HL-60/S4 treated with retinoic acid at 250 ng/mL for 4 days and 3 days (cell line): ENCODE results near the gene EXO1.

Experiments
- in situ Hi-C: fragments of 300-500 bp; cut with MboI; formaldehyde crosslinking; loops from 2 replicates; pipeline ENCODE4 v1.7.0; 2022; ENCODE audit warnings: low sequenced_read_pairs

The EXO1 gene

GRCh38 chr1:241883159-241883558 is 35.2 kb downstream of the EXO1 start:
- in situ Hi-C loops = no loop called here

DNA sequence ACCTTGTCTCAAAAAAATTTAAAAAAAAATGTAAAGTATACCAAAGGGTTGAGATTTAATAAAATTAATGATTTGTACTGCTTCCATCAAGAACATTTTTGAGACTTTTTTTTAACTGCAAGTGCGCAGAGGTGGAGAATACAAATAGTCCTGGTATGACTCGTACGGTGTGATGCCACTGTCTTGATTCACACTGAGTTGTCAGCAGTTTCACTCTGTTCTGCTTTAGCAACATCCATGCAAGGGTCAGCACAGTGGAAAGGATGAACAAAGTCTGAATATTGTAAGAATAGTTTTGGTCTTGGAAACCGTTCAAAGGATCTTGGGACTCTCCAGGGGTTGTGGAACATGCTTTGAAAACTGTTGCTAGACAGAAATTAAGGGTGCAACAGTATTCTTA is 40.2 kb downstream of the EXO1 start:
- in situ Hi-C loops = no loop called here

DNA sequence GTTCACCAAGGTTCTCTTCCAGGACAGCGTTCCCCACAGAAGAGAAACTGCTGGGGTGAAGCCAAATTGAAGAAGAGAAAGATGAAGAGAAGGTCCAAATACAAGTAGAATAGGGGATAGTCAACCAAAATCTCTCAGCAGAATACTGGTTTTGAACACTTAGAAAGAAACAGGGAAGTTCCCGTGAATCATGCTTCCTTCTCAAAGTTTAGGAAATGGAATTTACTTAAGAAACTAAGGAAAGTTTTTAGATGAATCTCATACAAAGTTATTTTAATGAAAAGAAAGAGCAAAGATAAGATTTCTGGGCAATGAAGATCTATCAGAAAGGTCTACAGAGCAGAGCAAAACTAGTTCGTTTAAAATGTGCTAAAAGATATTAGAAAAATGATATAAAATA is 43.3 kb downstream of the EXO1 start:
- in situ Hi-C loops = no loop called here

GRCh38 chr1:241894016-241894415 is 46.0 kb downstream of the EXO1 start:
- in situ Hi-C loops = no loop called here

DNA sequence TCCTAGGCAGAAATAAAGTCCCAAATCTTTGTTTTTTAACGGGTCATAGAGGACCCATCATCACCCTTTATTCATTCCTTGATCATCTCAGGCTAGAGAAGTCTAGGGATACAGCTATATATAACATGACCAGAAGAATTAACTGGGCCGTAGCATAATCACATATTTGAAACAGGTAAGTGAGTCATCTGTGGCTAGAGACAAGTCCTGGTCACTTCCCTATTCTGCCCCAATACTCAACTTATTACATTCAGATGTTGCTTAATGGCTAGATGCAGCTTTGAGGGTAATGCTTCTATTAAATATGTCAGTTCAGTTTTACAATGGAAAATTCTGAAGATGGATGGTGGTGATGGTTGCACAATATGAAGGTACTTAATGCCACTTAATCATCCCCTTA is 47.0 kb downstream of the EXO1 start:
- in situ Hi-C loops = no loop called here

DNA sequence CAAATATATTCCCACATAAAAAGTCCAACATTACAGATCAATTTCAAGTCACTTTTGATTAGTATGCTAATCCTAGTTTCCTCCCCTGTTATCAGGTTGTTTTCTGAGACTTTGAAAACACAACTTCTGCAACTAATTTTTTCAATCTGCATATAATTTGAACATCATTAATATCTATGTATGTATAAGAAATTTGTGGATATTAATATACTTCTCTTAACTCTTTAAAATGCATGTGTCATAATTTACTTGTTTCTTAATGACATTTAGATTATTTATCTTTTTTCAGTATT is 48.6 kb downstream of the EXO1 start:
- in situ Hi-C loops = no loop called here

- in situ Hi-C loops = no loop called here
Observed at GRCh38 chr1:241899210-241899609, 51.2 kb downstream of the EXO1 start.

DNA sequence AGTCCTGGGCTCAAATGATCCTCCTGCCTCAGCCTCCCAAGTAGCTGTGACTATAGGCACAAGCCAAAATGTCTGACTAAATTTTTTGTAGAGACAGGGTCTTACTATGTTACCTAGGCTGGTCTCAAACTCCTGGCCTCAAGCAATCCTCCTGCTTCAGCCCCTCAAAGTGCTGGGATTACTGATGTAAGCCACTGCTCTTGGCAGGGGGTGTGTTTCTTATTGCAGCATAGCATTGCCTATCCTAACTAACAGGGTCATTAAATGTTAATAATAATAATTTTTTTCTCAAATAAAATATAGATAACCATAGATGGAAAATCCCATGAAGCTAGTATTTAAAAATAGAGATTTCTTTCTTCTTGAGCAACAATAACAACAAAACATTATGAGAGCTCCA is 52.4 kb downstream of the EXO1 start:
- in situ Hi-C loops = no loop called here

- in situ Hi-C loops = no loop called here
Observed at GRCh38 chr1:241902391-241903065, 54.5 kb downstream of the EXO1 start.

DNA sequence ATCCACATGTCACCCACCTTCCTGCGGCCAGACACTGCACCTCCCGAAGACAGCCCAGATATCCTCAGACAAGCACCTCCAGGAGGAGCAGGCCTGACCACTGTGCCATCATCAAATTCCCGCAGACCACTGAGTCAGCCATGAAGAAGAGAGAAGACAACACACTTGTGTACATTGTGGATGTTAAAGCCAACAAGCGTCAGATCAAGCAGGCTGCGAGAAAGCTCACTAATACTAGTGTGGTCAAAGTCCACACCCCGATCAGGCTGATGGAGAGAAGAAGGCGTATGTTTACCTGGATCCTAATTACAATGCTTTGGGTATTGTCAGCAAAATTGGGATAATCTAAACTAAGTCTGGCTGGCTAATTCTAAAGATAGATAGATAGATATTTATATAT is 68.2 kb downstream of the EXO1 start:
- in situ Hi-C loops = no loop called here

GRCh38 chr1:241917487-241917886 is 69.5 kb downstream of the EXO1 start:
- in situ Hi-C loops = no loop called here

GRCh38 chr1:241918879-241919278 is 70.9 kb downstream of the EXO1 start:
- in situ Hi-C loops = no loop called here

- in situ Hi-C loops = no loop called here
Observed at GRCh38 chr1:241924080-241924808, 76.2 kb downstream of the EXO1 start.

- in situ Hi-C loops = no loop called here
Observed at GRCh38 chr1:241926141-241926540, 78.1 kb downstream of the EXO1 start.

- in situ Hi-C loops = no loop called here
Observed at GRCh38 chr1:241927321-241927720, 79.3 kb downstream of the EXO1 start.

- in situ Hi-C loops = no loop called here
Observed at GRCh38 chr1:241932845-241933244, 84.8 kb downstream of the EXO1 start.

DNA sequence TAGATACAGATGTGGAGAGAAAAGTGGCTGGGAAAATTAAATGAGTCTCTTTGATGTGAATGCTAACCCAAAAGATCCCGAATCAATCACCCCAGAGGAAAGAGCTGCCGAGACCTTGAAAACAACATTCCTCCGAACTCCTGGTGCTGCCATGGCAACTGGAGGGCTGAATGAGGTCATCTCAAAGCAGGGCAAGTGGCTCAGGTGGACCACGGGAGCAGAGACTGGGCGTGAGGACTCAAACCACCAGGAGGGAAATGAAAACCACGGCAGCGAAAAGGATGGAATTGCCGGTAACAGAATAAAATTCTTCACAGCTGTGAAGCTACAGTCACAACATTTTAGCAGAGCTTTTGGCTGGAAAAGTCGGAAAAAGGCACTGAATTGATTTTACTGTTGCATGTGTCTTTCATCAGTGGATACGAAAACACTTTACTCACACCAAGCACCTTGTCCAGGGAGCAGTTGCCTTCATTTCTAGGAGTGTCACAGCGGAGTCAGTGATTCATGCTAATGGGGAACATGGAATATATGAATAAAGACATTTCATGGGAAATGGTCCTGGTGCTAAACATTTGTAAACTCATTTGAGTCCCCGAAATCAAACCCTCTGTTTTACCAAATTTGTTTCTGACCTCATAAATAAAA is 86.3 kb downstream of the EXO1 start:
- in situ Hi-C loops = no loop called here

- in situ Hi-C loops = no loop called here
Observed at GRCh38 chr1:241934866-241935265, 86.9 kb downstream of the EXO1 start.
